HepG2 (cell line): ENCODE results near the gene ZFAND3. TPM values are rescaled to one million over a fixed set of nuclear protein-coding genes. Genes with fewer than 3 reads are reported as not detected.

Experiments used
- ATAC-seq: fragments of 200-7000 bp; cut with Tn5 transposase; 3 replicates; pipeline ENCODE4 v1.9.1; 2020; ENCODE audit warnings: mild to moderate bottlenecking, moderate library complexity
- BruUV-seq: library from RNA; stranded (reverse); fragments of 400-500 nt; replicated peaks from 2 replicates; lab custom pipeline; 2021; lab: Mats Ljungman, UMichigan
- CTCF ChIA-PET: fragments of 300-600 bp; formaldehyde crosslinking; extraction: SDS; loops from one replicate; lab custom pipeline; 2021; ENCODE audit warnings: low total read pairs, inconsistent platforms, low intra/inter-chr PET ratio; lab: Yijun Ruan, JAX
- POLR2A ChIA-PET: fragments of 350-600 bp; sonication (Branson Sonifier 250); formaldehyde crosslinking; loops from one replicate; lab custom pipeline; 2020; ENCODE audit warnings: antibody characterized with exemption, inconsistent platforms; lab: Yijun Ruan, JAX
- DNase-seq: peaks from one replicate; pipeline ENCODE4 v3.0.0-alpha.2; 2015; ENCODE audit warnings: low spot score
- FAIRE-seq: peaks from 3 replicates; lab custom pipeline; 2011; peaks lifted over from hg19 to GRCh38; lab: Jason Lieb, UNC
- H2AFZ ChIP-seq: one replicate; pipeline ENCODE4 v1.6.1; 2011; ENCODE audit warnings: low read length, inconsistent platforms
- H3K27ac ChIP-seq: fragments of 300-600 bp; 3 replicates; pipeline ENCODE4 v1.8.0; 2011; ENCODE audit warnings: mixed run types, mild to moderate bottlenecking, mixed read lengths, low read length, inconsistent platforms; ENCODE audit not compliant: insufficient read depth; ENCODE audit errors: extremely low read length
- H3K27me3 ChIP-seq, 2 experiments: fragments of 200-600 bp in 1 of 2; 2 replicates in 1 of 2; 3 replicates in 1 of 2; pipeline versions ENCODE4 v1.6.0 to v1.8.0; 2011; ENCODE audit warnings: low read length in 2 of 2, mild to moderate bottlenecking in 2 of 2, moderate library complexity in 2 of 2, inconsistent platforms in 1 of 2; ENCODE audit not compliant: insufficient read depth in 2 of 2, control insufficient read depth in 1 of 2
- H3K36me3 ChIP-seq, 2 experiments: fragments of 200-600 bp in 1 of 2; replicated peaks in 1 of 2; 2 replicates in 1 of 2; 3 replicates in 1 of 2; pipeline versions ENCODE4 v1.5.1 to v1.8.0; 2011; ENCODE audit warnings: low read length in 2 of 2, inconsistent platforms in 1 of 2; ENCODE audit not compliant: insufficient read depth in 2 of 2, control insufficient read depth in 1 of 2
- H3K4me1 ChIP-seq: 2 replicates; pipeline ENCODE4 v1.5.1; 2012; ENCODE audit warnings: low read length, inconsistent platforms; ENCODE audit not compliant: insufficient read depth
- H3K4me2 ChIP-seq: 2 replicates; pipeline ENCODE4 v1.6.0; 2011; ENCODE audit warnings: low read depth, low read length, inconsistent platforms
- H3K4me3 ChIP-seq, 3 experiments: fragments of 200-600 bp in 1 of 3; sonication (generic), shearing (Covaris generic) in 1 of 3; replicated peaks in 1 of 3; 2 replicates each; pipeline ENCODE4 v1.5.1; 2011 to 2016; ENCODE audit warnings: low read length in 3 of 3, inconsistent platforms in 2 of 3, low read depth in 2 of 3, mild to moderate bottlenecking in 2 of 3, control low read depth in 1 of 3, mixed read lengths in 1 of 3; ENCODE audit not compliant: insufficient read depth in 1 of 3
- H3K79me2 ChIP-seq: one replicate; pipeline ENCODE4 v1.6.1; 2011; ENCODE audit warnings: low read length, inconsistent platforms; ENCODE audit not compliant: insufficient read depth
- H3K9ac ChIP-seq: 2 replicates; pipeline ENCODE4 v1.6.0; 2011; ENCODE audit warnings: mild to moderate bottlenecking, low read depth, low read length, inconsistent platforms; ENCODE audit not compliant: insufficient read depth
- H3K9me3 ChIP-seq: 2 replicates; pipeline ENCODE4 v1.5.1; 2012; ENCODE audit warnings: mild to moderate bottlenecking, low read length
- H4K20me1 ChIP-seq: 2 replicates; pipeline ENCODE4 v1.6.0; 2011; ENCODE audit warnings: inconsistent platforms, mild to moderate bottlenecking, low read length, moderate library complexity; ENCODE audit not compliant: insufficient read depth
- HDAC2 ChIP-seq: sonication (generic); formaldehyde crosslinking; IDR thresholded peaks from 2 replicates; pipeline ENCODE4 v1.4.0; 2020; ENCODE audit warnings: missing genetic modification reagents
- HES4 ChIP-seq: sonication (generic); formaldehyde crosslinking; IDR thresholded peaks from 2 replicates; pipeline ENCODE4 v1.9.0; 2021; ENCODE audit warnings: mild to moderate bottlenecking, missing genetic modification reagents, borderline replicate concordance
- MTA3 ChIP-seq: sonication (generic); formaldehyde crosslinking; IDR thresholded peaks from 2 replicates; pipeline ENCODE4 v1.4.0; 2020; ENCODE audit warnings: missing genetic modification reagents
- MZF1 ChIP-seq: sonication (generic); formaldehyde crosslinking; IDR thresholded peaks from 2 replicates; pipeline ENCODE4 v1.8.1; 2023; ENCODE audit warnings: mild to moderate bottlenecking, missing genetic modification reagents, borderline replicate concordance
- NCOA2 ChIP-seq: sonication (generic); formaldehyde crosslinking; IDR thresholded peaks from 2 replicates; pipeline ENCODE4 v1.8.0; 2022; ENCODE audit warnings: inconsistent platforms
- ZKSCAN1 ChIP-seq: fragments of 150-350 bp; IDR thresholded peaks from 2 replicates; pipeline ENCODE4 v1.6.1; 2014; ENCODE audit warnings: low read length
- ZNF20 ChIP-seq: sonication (generic); formaldehyde crosslinking; IDR thresholded peaks from 2 replicates; pipeline ENCODE4 v1.4.0; 2020; ENCODE audit warnings: mild to moderate bottlenecking, moderate library complexity, missing genetic modification reagents
- ZNF83 ChIP-seq: sonication (generic); formaldehyde crosslinking; IDR thresholded peaks from 2 replicates; pipeline ENCODE4 v1.4.0; 2020; ENCODE audit warnings: missing genetic modification reagents, mild to moderate bottlenecking, borderline replicate concordance
- ZSCAN20 ChIP-seq: sonication (generic); formaldehyde crosslinking; IDR thresholded peaks from 2 replicates; pipeline ENCODE4 v1.4.0; 2020; ENCODE audit warnings: missing genetic modification reagents, mild to moderate bottlenecking, borderline replicate concordance
- WGBS: methylation state at CpG from one replicate; pipeline ENCODE4 v1.1.6; 2017; ENCODE audit warnings: low lambda C conversion rate; 5-methylcytosine and 5-hydroxymethylcytosine counted together
- in situ Hi-C: cut with HindIII; loops from 2 replicates; pipeline ENCODE4 v1.10.0; 2017; ENCODE audit warnings: low pct_unique_long_range_greater_than_20kb; ENCODE audit not compliant: extremely low pct_ligation_motif_present
- intact Hi-C: fragments of 100-400 bp; cut with micrococcal nuclease; formaldehyde crosslinking; loops from one replicate; pipeline ENCODE4 v1.10.0; 2022; ENCODE audit not compliant: unreplicated experiment
- polyA plus RNA-seq, 8 experiments: library from polyadenylated mRNA; depleted of rRNA in 3 of 8; stranded (reverse) in 7 of 8; unstranded in 1 of 8; fragments of >200 nt; fragmentation: Illumina TruSeq in 4 of 8; extraction: Trizol in 4 of 8; gene quantifications; 2 replicates each; pipeline versions ENCODE4 v1.2.1 to v1.2.3, GENCODE V29; 2011 to 2016; ENCODE audit warnings: low read depth in 4 of 8, missing spikeins in 1 of 8, mixed read lengths in 1 of 8; ENCODE audit not compliant: insufficient read depth in 1 of 8
- total RNA-seq, 5 experiments: library from RNA; depleted of rRNA; stranded (reverse); fragments of >200 nt; fragmentation: Illumina TruSeq; extraction: Trizol; gene quantifications; 2 replicates each; pipeline ENCODE4 v1.2.3, GENCODE V29; 2016; ENCODE audit warnings: low read depth in 1 of 5
- TF ChIP-seq, protein P1 (sequence below): sonication (generic); formaldehyde crosslinking; IDR thresholded peaks from 2 replicates; pipeline ENCODE4 v1.5.1; 2020; ENCODE audit warnings: mild to moderate bottlenecking, moderate library complexity, missing genetic modification reagents
- TF ChIP-seq, protein P2 (sequence below): sonication (generic); formaldehyde crosslinking; IDR thresholded peaks from 2 replicates; pipeline ENCODE4 v1.8.0; 2023; ENCODE audit warnings: mild to moderate bottlenecking, missing genetic modification reagents
- TF ChIP-seq, protein P3 (sequence below): sonication (generic); formaldehyde crosslinking; IDR thresholded peaks from 2 replicates; pipeline ENCODE4 v1.5.0; 2020; ENCODE audit warnings: missing genetic modification reagents

ZFAND3 gene
- total and polyA plus RNA-seq, 2 of the 13 experiments (the other 11 are each of a cell fraction or from before 2014, with no cell fraction given): 16.4 to 17.1 TPM

DNA sequence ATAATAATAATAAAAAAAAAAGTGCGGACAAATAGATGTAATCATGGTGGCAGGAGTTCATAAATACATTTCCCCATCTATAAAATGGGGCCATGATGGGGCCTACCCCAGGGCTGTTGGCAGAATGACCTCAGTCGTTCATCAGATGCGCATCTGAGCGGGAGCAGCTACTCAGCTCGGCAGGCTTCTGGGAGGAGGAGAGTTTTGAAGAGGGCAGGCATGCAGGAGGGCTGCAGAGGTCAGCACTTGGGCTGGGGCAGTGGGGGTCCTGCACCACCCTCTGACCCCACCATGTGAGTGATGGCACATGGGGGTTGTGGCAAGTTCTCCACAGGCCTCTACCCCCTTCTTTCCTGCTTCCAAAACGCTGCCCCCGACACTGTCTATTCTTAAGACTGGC, 373.5 kb downstream of the ZFAND3 start:
- intact Hi-C loops: no loop called here
- Histone ChIP-seq H3K9ac (no peak overlapping the region), H3K27me3 (no peaks in the 10 kb centered on the region), H3K9me3 (no peaks in the 10 kb centered on the region), H3K79me2 (no peaks in the 10 kb centered on the region), H3K36me3 (no peaks in the 10 kb centered on the region)
- no peak for ATAC-seq
- FAIRE-seq: no peak
- POLR2A ChIA-PET: no interaction called here
- CTCF ChIA-PET: no interaction called here
- WGBS: 80% methylated on average over 7 of the region's 7 CpGs
- TF ChIP-seq, protein P1, sequence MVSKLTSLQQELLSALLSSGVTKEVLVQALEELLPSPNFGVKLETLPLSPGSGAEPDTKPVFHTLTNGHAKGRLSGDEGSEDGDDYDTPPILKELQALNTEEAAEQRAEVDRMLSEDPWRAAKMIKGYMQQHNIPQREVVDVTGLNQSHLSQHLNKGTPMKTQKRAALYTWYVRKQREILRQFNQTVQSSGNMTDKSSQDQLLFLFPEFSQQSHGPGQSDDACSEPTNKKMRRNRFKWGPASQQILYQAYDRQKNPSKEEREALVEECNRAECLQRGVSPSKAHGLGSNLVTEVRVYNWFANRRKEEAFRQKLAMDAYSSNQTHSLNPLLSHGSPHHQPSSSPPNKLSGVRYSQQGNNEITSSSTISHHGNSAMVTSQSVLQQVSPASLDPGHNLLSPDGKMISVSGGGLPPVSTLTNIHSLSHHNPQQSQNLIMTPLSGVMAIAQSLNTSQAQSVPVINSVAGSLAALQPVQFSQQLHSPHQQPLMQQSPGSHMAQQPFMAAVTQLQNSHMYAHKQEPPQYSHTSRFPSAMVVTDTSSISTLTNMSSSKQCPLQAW (CRISPR knock-in tag): no peak
- TF ChIP-seq ZSCAN20 (CRISPR knock-in tag): no peak
- no peak for TF ChIP-seq MZF1
- no peak for TF ChIP-seq MTA3 (CRISPR knock-in tag)
- TF ChIP-seq, protein P2, sequence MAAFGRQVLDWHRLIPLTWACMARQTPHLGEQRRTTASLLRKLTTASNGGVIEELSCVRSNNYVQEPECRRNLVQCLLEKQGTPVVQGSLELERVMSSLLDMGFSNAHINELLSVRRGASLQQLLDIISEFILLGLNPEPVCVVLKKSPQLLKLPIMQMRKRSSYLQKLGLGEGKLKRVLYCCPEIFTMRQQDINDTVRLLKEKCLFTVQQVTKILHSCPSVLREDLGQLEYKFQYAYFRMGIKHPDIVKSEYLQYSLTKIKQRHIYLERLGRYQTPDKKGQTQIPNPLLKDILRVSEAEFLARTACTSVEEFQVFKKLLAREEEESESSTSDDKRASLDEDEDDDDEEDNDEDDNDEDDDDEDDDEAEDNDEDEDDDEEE: no peak
- no peak for TF ChIP-seq ZNF20
- TF ChIP-seq ZNF83: no peak
- TF ChIP-seq ZKSCAN1: no peak
- TF ChIP-seq, protein P3, sequence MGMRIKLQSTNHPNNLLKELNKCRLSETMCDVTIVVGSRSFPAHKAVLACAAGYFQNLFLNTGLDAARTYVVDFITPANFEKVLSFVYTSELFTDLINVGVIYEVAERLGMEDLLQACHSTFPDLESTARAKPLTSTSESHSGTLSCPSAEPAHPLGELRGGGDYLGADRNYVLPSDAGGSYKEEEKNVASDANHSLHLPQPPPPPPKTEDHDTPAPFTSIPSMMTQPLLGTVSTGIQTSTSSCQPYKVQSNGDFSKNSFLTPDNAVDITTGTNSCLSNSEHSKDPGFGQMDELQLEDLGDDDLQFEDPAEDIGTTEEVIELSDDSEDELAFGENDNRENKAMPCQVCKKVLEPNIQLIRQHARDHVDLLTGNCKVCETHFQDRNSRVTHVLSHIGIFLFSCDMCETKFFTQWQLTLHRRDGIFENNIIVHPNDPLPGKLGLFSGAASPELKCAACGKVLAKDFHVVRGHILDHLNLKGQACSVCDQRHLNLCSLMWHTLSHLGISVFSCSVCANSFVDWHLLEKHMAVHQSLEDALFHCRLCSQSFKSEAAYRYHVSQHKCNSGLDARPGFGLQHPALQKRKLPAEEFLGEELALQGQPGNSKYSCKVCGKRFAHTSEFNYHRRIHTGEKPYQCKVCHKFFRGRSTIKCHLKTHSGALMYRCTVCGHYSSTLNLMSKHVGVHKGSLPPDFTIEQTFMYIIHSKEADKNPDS (CRISPR knock-in tag): no peak
- no peak for TF ChIP-seq NCOA2 (CRISPR knock-in tag)
- no peak for TF ChIP-seq HDAC2 (CRISPR knock-in tag)
- no peak for TF ChIP-seq HES4 (CRISPR knock-in tag)
- TF ChIP-seq, all 625 proteins: peak for 0
- Histone ChIP-seq H3K4me1 (no peaks in the 10 kb centered on the region), H3K4me2 (no peak overlapping the region), H3K4me3 (no peak overlapping the region), H2AFZ (no peak overlapping the region), H3K27ac (no peak overlapping the region), H4K20me1 (no peaks in the 10 kb centered on the region)
- BruUV-seq: no TSS peak
- no peak for DNase-seq
- in situ Hi-C loops: no loop called here
